Gastroesophageal sphincter (tissue), 3 donors: ENCODE data around the gene RASL12.

Experiments used
- CTCF ChIP-seq, 4 experiments: fragments of 200-600 bp in 2 of 4; fragments of 450-650 bp in 2 of 4; sonication (generic) in 1 of 4; IDR thresholded peaks; one replicate each; pipeline ENCODE4 v1.5.1; 2017 to 2019; ENCODE audit warnings: antibody characterized with exemption in 4 of 4, mild to moderate bottlenecking in 2 of 4, moderate library complexity in 2 of 4
- POLR2A ChIP-seq, 2 donors: fragments of 450-650 bp; IDR thresholded peaks; one replicate each; pipeline ENCODE4 v1.6.1; 2017; ENCODE audit warnings: antibody characterized with exemption in 2 of 2, mild to moderate bottlenecking in 2 of 2, moderate library complexity in 1 of 2
- POLR2AphosphoS5 ChIP-seq: sonication (generic); formaldehyde crosslinking; IDR thresholded peaks from one replicate; pipeline ENCODE4 v1.6.1; 2017; ENCODE audit warnings: antibody characterized with exemption

DNA sequence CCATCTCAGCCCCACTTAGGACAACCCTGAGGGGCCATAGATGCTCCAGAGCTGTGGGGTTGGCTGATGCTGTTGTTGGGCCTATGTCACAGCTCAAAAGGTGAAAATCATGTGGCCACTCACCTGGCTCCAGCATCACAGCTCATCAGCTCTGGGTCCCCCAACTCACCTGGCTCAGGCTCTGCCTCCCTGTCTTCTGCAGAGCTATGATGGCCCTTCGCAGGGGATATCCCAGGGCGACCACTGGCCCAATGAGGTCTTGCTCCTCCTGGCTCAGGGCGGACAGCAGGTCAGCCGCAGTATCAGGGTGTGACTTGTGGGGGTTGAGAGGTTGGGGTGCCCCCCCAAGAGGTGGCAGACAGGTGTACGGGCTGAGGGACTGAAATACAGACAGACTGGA lies 31.5 kb upstream of the RASL12 start:
- TF ChIP-seq CTCF (IDR thresholded peaks at IDR 0.05) (no peak), POLR2A (IDR thresholded peaks at IDR 0.05) (no peak), POLR2AphosphoS5 (no peak)
